TTC549 (cell line): ENCODE measurements around the gene CNTNAP2.

Experiments used
- FAIRE-seq: peaks from 2 replicates; lab custom pipeline; 2012; peaks lifted over from hg19 to GRCh38; lab: Jason Lieb, UNC

The CNTNAP2 gene

DNA sequence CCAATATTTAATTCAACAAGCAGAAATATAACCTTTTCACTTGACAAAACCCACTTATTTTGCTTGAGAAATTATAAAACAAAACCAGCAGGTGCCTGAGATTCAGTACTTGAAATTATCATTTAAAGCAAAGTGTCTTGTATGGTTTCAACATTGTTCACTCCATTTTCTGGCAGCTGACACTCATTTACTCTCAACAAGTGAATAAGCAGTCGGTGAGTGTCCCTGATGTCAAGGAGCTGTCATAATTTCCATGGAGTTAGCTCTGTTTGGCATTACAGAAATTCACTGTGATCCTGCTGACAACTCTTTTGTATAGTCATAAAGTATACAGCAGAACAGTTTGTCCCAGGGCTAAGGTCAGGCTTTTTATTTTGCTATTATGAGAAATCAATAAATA lies 490.0 kb downstream of the CNTNAP2 start:
- FAIRE-seq = no peak

DNA sequence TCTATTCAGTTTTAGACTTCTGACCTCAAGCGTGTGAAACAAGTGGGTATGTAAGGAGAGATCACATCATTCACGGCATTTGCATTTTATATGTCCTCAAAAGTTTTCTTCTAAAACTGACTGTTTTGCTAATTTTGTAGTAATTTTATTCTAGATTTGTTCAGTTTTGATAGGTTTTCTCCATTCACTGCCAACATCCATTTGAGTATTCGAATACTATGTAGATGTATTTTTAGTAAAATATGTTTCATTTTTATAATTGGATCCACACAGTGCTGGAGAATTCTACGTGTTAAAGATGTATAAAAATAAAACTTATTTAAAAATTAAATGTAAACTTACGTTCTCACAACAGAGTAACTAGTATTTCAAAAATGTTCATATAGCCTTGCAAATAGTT lies 503.0 kb downstream of the CNTNAP2 start:
- no peak for FAIRE-seq

GRCh38 chr7:146626912-146627311 lies 510.3 kb downstream of the CNTNAP2 start:
- no peak for FAIRE-seq

DNA sequence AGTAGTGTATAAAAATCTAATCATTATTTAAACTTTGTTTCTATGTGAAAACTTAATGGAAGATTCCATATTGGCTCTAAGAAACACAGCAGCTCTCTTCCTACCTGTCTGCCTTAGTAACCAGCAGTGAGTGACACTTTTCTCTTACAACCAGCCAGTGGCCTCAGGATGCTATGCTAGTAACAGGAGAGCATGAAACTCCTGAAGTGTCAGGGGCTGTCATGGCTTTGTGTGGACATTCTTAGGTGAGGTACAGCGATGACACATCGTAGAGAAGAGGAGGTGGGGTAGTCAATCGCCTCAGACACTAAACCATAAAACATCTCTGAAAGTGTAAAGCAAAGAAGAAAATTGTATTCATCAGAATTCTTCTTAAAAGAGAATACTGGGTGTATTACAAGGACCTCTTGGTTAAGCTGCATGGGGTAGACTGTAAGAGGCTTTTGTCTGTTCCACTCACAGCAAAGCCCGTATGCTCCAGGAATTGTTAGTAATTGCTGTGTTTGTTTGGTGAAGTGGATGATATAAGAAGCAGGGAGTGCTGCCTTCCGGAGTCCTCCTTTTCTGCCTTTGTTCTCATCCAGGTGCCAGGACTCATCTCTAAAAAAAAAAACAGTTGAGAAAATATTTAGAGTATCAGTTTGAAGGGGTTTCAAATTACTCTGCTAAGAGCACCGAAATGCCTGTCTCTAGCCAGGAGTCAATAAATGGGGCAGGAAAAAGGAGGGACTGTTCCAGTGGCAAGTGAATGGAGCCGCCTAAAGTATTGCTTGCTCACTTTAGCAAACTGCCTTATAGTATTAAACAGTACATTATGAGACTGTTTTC lies 518.8 kb downstream of the CNTNAP2 start:
- FAIRE-seq = no peak

DNA sequence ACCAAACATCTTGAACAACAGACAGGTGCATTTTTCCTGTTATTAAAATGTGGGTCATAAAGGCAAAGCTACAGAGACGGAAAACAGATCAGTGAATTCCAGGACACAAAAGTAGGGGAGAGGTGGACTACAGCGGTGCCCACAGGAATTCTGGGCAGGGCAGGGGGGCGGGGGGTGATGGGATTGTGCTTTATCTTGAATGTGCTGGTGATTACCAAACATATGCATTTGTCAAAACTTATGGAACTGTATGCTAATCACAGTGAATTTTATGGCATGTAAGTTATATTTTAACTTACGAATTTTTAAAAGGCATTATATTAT lies 519.4 kb downstream of the CNTNAP2 start:
- FAIRE-seq = no peak

- no peak for FAIRE-seq
Observed at GRCh38 chr7:146636581-146636980, 520.0 kb downstream of the CNTNAP2 start.

DNA sequence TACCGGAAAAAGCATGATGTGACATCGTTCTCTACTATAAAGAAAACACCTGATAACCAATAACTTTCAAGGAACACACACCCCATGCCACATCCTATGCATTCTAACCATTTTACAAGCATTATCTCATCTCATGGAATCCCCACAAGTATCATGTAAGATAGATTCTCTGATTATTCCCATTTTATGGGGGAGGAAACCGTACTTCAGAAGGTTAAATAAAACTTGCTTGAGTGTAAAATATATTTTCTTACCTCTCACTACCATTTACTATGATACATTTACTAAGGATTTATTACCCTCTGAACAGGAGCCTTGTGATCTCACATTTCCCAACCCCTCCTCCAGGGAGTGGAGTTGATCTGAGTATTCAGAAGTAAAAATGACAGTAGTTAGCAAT lies 522.7 kb downstream of the CNTNAP2 start:
- FAIRE-seq = no peak

- no peak for FAIRE-seq
Observed at GRCh38 chr7:146641491-146641890, 524.9 kb downstream of the CNTNAP2 start.

GRCh38 chr7:146645383-146645976 lies 528.9 kb downstream of the CNTNAP2 start:
- FAIRE-seq = no peak

DNA sequence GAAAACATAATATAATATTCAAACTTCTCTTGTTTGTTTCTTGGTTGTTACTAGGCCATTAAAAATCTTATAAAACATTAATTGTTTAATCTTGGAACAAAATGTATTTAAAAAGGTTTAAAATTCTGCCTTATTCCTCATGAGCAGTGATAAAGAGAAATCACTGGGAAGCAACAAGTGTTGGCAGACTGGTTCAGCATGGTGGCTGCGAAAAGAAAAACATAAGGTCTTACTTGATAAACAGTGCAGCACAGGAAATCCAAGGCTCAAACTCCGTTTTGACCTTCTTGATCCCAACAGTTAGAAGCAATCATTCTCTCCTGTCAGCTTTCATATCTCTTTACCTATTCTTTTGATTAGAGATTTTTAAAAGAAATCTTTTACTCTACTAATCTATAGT lies 530.8 kb downstream of the CNTNAP2 start:
- FAIRE-seq = no peak

DNA sequence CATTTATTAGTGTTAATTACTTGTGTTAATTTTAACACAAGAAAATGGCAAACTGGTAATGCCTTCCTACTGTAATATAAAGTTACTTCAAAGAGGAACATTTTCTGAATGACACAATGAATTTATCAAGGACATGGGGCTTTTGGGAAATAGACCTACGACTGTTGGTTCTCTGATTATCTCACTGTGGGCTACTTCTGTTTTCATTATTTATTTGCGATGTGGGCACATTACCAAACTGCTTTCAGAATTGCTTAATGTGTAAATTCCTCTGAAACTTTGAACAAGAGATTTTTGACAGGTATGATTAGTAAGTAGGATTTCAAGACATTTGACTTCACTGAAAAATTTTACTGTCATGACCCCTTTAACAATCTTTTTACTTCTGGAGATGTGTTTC lies 535.6 kb downstream of the CNTNAP2 start:
- FAIRE-seq = no peak

GRCh38 chr7:146654048-146654447 lies 537.4 kb downstream of the CNTNAP2 start:
- no peak for FAIRE-seq

GRCh38 chr7:146655928-146656797 lies 539.6 kb downstream of the CNTNAP2 start:
- FAIRE-seq = no peak

DNA sequence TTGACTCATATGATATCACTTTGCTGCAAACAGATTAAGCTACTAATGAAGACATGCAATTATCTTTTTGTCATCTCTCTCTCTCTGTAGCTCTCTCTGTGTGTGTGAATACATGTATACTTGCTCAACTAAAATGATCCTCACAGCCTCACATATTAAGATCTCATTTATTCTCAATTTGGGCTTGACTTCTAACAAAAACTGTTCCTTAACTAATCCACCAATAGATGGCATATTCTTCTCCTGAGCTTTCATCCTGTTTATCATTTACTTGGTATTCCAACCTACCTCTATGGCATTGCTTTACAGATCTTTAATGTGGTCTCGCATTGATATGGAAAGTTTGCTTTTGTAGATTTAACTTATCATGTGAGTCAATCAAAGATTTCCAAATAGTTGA lies 540.4 kb downstream of the CNTNAP2 start:
- FAIRE-seq = no peak

- FAIRE-seq = no peak
Observed at GRCh38 chr7:146658604-146659003, 542.0 kb downstream of the CNTNAP2 start.

DNA sequence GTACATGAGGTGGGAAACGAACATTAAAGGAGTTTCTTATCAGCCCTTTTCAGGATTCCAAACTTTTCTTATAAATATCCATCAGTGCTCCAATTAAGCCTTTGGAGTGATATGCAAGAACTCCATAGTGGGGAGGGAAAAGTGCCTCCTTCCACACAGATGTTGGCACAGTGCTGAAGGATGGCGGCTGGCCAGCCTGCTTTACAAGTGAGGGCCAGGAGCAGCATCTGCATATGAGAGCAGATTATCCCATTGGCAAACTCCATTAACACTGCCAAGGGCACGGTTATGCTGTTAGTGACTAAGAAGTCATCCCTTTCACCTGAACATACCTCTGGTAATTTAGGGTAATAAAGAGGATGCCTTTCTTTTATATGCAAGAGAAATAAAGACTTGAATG lies 543.1 kb downstream of the CNTNAP2 start:
- FAIRE-seq = no peak

DNA sequence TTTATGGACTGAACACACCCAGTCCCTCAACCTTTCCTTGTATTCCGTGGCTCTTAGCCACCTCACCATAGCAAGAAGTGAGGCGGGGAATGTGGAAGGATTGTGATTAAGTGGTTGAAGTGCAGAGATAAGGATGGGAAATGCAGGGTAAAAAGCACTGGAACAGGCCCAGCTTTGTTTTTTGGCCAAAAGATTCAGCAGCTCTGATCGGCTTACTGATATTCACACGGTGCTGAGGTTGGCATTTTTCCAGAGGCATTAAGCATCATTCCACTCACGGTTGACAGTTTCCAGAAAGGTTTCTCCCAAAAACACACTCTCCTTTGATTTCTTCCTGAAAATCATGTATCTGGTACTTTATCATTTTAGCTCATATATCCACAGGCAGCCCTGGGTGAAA lies 544.2 kb downstream of the CNTNAP2 start:
- no peak for FAIRE-seq

- no peak for FAIRE-seq
Observed at GRCh38 chr7:146661435-146661834, 544.8 kb downstream of the CNTNAP2 start.

GRCh38 chr7:146661929-146662328 lies 545.3 kb downstream of the CNTNAP2 start:
- FAIRE-seq = no peak

GRCh38 chr7:146665023-146665422 lies 548.4 kb downstream of the CNTNAP2 start:
- FAIRE-seq = no peak

GRCh38 chr7:146670532-146670931 lies 553.9 kb downstream of the CNTNAP2 start:
- FAIRE-seq = no peak

DNA sequence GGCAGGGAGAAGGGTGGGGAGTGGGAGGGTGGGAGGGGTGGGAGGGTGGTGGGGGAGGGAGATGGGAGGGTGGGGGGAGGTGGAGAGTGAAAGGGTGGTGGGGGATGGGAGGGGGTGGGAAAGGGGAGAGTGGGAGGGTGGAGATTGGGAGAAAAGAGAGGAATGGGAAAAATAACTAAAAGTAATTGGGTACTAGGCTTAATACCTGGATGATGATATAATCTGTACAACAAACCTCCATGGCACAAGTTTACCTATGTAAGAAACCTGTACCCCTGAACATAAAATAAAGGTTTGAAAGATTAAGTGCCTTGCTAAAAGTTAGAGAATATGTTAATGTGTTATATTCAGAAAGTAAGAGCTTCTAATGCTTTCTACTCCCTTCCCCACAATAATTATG lies 564.9 kb downstream of the CNTNAP2 start:
- no peak for FAIRE-seq

DNA sequence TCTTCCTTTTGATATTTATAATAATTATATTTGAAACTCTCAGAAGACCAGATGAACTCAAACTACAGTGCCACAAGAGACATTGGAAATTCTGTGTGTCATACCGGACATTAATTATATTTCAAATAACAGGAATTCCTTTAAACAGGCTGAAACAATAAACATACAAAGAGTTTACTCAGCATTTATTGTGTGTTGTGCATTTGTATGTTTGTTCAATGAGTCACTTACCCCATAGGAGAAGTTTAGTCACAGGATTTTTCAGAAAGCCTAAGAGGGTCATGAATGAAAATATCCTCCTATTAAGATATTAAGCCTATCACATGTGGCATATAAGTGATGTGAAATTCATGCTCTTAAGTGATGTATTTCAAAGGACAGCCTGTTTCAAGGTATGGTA lies 566.8 kb downstream of the CNTNAP2 start:
- no peak for FAIRE-seq
